ENCODE measurements around the gene EIF3K.

EIF3K gene

DNA sequence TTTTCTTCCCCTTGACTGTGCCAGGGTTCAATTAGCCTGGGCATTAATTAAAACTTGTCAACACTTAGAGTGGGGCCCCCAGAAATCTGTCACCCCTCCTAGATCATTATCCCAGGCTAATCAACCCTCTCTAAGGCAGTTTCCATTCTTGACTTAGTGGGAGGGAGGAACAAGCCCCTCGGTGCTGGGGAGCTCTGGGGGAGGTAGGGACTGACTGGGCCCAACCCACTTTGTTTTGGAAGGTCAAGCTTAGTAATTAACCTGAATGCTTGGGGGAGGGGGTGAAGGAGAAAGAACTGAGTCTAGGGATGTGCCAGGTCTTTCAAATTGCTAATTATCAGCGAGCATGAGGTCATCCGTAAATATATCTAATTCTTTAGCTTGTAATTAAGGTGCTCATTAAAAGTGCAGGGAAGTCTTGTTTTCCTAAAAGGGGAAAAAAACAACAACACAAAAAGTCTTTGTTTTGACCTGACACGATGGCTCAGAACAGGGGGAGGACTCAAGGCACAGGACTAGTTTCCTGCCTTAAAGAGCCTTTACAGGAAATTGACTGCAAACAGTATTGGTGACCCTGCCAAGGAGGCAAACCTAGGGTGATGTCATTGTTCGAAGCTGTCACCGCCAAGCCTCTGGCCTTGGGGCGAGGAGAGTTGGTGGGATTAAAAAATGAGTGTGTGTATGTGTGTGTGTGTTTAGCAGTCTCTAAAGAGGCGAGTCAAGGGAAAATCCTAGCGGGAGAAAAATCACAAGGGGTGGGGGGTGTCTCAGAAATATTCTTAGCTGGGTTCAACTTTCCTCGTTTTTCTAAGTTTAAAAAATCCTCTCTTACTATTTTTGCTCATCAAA lies 47.9 kb downstream of the EIF3K start:
- DNase-seq (ENCODE audit: low read depth): no peak

DNA sequence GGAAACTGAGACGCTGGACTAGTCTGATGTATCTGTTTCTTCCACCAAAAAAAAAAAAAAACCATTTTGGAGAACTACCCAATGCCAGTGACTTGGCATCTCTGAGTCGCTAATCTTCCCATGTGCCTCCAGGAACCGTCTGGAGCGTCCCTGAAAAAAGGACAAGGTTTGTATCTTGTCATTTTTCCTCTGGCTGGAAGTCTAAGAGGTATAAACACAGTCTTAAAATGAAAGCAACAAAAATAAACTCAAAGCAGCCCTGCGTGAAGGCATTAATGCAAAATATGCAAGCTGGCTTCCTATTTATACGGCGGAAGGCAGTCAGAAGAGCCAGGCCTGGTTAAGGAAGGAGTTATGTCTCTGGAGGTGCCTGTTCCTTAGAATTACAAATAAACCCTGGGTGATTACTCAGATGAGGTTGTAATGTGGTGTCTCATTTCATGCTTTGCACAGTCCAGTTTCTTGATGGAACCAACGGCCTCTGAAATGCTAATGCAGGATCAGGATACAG lies 48.7 kb downstream of the EIF3K start:
- no peak for DNase-seq (ENCODE audit: low read depth)

DNA sequence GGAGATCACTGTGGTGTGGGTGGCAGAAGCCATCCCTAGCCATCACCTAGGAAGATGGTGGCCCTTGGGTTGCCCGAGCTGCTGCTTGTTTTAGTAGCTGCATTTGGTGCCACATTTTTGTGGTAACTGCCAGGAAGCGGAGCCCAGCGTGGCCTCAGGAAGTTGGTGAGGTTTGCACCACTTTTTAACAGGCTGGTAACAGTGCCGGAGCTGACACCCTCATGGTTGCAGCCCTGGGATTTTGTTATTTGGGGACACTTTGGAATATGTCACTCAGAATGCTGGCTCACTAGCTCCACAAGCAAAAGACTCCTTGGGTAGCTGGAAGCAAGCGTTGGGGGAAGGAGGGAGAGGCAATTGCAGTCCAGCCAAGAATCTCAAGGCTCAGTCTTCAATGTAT lies 50.6 kb downstream of the EIF3K start:
- no peak for DNase-seq (ENCODE audit: low read depth)

DNA sequence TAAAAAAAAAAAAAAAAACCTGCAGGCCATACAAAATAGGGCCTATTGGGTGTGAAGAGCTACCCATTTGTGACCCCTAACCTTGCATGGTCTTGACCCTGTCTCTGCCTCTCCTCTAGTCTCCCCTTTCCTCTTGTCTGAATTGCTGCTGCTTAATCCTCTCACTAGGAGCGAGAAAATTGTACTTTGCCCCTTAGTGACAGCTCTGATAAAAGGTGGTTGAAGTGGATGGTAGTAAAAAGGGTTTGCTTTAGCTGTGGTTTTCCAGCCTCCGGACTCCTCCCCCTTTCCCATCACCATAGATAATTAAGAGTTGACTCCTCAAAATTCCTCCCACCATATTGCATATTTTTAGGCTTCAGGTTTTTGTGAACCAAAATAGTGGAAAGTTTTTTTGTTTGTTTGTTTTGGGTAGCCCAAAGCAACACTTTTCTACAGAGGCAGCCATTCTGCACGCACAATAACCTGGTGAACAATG lies 52.0 kb downstream of the EIF3K start:
- DNase-seq (ENCODE audit: low read depth): no peak

DNA sequence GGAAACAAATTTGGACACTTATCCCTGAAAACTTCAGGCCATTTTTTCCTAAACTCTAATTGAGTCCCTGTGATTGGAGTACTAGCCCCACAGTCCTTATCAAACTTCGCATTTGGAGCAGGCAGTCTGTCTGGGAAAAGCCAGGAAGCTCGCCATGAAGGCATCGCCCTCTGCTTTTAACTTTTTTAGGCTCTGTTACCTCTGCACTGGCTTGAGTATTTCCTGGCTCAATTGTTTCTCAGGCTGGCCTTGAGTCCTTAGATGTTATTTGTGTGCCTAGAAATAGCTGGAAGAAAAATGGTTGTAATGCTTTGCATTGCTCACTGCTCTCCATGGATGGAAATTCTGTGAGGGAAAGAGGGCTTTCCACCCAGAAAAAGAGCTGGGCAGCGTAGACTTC lies 52.7 kb downstream of the EIF3K start:
- no peak for DNase-seq (ENCODE audit: low read depth)

DNA sequence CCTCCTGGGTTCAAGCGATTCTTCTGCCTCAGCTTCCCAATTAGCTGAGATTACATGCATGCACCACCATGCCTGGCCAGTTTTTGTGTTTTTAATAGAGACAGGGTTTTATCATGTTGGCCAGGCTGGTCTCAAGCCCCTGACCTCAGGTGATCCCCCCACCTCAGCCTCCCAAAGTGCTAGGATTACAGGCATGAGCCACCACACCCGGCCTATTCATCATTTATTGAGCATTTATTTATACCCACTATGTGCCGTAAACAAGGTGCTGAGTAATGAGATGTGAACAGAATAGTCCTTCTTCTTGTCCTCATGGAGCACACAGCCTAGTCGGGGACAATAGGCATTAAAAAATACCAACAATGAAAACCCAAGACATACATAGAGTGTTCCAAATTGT lies 54.0 kb downstream of the EIF3K start:
- no peak for DNase-seq (ENCODE audit: low read depth)

DNA sequence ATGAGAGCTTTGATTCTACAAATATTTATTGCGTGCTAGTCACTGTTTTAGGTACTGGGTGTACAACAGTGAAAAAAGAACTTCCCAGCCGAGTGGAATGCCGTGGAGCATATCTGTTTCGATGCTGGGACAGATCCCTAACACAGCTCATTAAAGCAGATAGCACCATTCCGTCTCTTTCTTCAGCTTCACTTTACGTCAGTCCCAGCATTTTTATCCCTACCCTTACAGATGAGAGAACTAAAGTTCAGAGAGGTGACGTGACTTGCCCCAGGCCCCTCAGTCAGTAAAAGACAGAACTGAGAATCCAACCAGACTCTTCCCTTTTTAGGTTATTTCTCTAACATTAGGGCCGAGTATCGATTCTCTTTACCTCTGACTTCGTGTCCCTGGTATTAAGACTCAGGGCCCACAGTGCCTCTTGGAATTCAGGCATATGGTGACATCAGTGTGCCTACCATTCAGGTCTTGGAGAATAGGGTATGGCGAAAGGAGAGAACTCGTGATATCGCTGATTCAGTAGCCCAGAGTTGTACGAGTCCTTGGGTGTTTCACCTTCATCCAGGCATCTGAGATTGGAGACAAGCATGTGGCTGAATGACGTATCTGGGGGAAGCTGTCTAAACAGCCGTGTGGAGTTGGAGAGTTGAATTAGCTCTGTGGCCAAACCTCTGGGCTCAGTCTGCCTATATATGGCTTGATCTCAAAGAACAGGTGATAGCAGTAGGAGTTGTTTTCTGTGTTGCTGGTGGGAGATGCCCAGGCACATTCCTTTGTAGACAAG lies 55.6 kb downstream of the EIF3K start:
- DNase-seq (ENCODE audit: low read depth): no peak

DNA sequence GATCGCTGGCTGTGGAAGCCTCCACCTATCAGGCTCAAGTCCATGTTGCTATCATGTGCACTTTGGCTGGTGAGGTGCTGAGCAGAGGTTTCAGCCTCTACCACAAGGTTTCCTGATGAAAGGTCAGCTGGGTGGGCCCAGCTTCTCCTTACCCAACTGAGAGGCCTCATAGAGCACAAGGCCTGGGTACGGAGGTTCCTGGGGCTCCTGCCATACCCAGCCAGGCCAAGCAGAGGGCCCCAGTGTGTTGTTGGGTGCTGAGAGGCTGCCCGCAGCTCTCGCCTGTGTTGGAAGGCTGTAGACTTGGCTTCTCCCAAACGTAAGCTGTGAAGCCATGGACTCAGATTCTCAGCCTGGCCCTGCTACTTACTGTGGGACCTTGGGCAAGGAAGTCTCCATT lies 56.6 kb downstream of the EIF3K start:
- no peak for DNase-seq (ENCODE audit: low read depth)

DNA sequence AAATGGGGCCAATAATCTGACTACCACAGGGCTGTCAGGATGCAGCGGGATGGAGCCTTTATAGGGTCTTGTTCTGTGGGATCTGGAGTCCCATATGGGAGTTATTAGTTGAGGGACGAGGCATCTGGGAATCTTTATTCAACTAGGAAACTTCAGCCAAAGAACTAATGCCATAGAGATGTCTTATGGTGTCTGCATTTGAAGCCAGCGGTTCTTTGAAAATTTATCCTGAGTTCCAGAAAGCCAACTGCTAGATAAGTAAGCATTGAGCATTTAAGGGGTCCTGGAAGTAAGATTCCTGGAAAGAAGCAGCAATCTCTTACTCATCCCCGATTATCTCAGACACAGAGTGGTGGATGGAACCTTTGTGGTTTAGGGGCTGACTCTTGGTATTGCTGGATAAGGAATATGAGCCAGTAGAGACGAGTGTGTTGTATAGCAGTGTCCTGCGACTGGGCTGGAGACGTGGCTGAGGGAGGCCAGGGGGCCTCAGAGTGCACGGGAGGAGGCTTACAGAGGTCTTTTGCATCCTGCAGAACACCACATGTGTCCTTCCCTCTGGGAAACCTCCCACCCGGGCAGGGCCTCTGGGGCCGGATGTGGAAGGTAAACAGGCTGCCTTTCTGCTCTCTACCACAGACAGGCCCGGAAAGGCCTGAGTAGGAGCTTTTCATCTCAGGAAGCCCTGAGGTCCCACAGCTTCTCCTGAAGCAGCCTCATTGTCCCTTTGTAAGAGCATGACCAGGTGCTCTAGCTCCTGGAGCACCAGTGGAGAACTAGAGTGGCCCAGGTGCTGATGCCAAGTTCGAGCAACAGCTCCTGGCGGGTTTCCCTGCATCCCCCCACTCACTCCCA lies 57.3 kb downstream of the EIF3K start:
- DNase-seq (ENCODE audit: low read depth): no peak

DNA sequence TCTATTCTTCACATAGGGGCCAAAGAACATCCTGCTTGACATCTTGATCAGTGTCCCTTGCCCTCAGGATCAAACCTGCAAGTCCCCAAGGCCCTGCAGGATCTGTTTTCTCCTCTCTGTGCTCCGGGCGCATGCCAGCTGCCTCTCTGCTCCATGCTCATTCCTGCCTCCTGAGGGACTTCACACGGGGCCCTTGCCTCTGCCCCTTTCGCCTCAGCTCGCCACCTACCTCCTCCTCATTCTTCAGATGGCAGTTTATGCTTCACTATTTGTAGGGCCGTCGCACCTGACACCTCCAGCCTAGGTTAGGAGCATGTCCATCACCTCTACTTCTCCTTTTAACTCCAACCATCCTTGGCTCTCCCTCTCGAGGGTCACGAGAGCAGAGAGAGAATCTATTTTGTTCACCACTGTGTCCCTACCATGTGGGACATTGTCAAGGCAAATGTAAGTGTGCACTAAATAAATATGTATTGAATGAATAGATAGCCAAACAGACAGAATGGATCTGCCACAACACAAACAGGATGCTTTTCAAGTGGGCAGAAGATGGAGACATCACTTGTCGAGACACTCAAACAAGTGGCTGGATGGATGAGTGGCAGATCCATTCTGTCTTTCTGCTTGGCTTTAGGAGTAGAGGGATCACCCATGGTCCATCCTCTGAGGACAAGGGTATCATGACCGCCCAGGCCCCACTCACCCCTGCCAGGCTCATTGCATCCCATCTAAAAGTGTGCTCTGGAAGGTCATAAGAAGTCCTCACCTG lies 58.1 kb downstream of the EIF3K start:
- DNase-seq (ENCODE audit: low read depth): no peak

DNA sequence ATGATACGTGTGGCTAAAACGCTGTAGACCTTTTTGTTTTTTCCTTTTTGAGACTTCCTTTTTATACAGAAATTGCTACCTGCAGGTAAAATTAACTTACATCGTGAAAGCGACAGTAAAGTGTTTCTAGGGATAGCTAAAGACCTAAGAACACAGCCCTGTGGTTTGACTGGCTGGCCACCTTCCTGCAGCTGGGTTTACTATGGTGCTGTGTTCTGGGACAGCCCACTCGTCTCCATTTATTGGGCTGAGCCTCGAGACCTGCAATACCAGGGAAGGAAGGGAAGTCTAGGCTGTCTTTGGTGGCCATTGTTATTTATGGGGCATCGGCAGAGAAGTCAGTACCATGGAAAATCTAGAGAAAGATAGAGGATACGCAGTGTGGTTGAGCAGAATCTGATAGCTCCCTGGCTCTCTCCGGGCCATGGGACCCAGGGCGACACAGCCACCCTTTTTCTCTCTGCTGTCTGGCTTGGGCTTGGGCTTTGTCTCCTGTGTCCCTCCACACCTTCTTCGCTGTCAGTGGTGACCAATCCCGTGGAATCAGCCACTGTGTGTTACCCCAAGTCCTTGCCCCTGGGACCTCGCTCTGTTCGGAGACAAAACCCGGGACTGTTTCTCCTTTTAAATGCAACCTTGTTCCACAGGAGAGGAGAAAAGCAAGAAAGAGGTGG lies 59.4 kb downstream of the EIF3K start:
- DNase-seq (ENCODE audit: low read depth): no peak

DNA sequence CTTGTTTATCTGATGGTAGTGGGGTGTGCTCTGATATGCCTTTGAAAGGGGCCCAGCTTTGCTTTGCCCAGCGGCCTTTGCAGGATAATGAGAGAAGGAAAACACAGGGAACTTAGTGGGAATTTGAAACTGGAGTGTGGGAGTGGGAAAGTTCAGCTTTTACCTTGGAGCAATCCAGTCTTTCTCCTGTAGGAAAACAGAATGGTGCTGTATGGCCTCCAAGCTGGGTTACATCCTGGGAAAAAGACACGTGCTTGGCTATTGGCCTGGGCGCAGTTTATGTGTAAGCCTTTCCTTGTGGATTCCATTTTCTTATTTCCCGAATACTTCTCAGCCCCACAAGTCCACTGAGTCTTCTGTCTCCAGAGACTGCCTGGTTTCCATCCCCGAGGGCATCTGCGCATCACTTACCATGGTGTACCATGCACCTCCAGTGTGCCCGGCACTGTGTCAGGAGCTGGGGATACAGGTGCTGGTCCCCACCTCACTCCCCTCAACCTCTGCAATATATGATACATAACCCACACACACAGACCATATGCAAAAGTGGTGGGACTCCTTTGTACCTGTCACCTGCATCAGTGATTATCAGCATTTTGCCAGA lies 60.0 kb downstream of the EIF3K start:
- DNase-seq (ENCODE audit: low read depth): no peak

DNA sequence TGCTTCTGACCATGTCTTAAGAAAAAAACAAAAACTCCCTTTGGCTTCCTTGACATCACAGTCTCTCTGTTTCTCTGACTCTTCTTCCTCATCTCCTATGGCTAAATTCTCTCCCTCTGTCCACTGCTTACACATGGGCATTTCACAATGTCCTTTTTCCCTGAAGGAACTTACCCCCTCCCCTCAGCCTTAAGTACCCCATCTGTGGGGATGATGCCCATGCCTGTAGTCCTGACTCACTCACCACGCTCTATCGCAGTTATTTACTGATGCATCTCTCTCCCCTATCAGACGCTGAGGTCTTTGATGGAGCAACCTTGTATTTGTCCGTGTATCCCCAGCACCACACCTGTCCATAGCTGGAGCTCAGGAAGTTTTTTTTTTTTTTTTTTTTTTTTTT lies 60.9 kb downstream of the EIF3K start:
- DNase-seq (ENCODE audit: low read depth): no peak

DNA sequence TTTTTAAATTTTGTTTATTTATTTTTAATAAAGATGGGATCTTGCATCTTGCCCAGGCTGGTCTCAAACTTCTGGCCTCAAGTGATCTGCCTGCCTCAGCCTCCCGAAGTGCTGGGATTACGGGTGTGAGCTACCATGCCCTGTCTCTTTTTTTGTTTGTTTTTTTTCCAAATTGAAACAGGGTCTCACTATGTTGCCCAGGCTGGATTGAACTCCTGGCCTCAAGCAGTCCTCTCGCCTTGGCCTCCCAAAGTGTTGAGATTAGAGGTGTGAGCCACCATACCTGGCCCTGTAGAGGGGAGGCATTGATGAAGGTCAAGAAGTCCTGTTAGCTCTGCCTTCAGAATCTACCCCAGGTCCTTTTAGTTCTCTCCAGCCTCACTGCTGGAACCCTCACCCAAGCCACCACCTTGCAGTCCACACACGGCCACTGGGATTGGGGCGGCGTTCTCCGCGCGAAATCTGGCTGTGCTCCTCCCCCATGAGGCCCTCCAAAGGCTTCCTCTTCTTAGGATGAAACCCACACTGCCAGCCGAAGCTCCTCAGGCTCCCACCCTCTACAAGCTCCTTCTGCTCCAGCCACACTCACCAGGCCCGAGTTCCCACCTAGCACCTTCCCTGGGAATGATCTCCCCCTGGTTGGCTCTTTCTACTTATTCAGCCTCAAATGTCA lies 63.3 kb downstream of the EIF3K start:
- DNase-seq (ENCODE audit: low read depth): no peak

DNA sequence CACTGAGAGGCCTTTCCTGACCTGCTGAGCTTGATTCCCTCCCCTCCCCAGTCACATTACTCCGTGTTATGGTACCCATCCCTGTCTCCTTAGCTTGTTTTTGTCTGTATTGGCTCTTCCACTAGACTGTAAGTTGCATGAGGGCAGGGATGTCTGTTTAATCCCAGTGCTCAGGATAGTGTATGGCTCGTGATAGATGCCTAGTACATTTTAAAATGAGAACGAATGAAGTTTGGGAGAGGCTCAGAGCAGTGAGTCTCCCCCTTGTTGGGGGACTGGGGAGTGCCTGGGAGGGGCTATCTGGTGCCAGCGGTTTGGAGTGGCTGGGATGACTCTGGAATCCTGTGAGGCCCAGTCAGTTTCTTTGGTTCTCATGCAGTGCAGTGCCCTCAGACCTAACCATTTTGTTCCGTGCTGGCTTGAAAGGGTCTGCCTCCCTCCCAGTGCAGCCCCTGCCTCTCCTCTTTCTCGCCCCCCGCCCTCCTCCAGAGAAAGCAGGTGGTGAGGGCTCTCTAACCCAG lies 63.9 kb downstream of the EIF3K start:
- DNase-seq (ENCODE audit: low read depth): no peak

DNA sequence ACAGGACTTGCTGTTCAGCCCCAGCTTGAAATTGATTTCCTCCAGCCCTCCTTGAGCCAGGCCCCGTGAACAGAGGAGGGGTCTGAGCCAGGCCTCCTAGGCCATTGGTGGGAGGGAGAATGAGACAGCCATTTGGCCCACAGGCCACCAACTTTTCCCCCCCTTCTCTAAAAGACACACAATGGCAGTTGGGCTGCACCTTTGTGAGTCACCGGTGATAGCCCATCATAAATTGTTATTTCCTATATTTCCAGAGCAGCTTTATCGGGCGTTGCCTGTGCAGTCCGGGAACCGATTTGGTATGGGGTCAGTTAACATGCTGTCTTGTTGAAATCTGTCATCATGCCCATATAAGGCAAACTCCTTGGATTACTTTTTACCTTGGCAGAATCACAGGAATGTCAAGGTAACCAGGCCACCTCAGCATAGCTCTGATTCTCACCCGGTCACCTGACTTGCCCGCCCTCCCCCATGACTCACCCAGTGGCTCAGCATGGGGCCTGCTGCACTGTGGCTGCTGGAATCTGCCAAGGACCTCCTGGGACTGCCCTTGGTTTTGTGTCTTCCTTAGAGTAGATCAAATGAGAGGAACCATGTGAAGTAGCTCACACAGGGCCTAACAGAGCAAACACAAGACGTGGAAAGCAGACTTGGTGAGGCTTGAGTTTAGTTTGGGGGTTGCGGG lies 64.5 kb downstream of the EIF3K start:
- peak; percentile 41 for DNase-seq (ENCODE audit: low read depth)

DNA sequence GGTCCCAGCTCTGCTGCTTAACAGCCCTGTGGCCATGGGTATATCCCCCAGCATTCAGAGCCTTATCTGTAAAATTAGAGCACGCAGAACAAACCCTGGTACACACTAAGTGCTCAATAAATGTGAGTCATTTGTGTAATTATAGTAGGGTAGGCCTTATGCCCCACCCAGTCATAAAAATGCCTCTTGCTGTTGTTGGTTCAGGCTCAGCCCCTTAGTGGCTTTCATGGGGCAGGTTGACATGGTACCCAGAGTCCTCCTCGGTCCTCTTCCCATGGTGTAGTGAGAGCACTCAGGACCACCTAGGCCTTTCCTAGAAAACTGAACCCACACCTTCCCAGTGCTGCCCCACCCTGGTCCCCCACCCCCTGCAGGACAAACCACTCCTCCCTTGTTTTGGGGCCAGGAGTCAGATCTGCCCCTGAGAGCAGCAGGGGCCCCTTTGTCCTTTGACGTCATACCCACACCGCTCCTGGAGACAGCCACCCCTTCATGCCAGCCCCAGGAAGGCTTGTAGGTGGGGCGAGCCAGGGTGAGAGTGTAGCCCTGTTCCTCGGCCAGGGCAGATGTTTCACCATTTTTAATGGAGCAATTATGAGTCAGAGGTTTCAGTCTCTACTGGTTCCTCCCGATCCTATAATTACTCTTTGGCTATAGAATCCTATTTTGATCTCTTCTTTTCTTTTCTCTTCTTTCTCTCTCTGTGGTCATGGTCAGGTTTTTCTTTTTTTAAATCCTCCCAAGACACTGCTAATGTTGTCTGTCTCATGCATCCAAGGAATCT lies 65.3 kb downstream of the EIF3K start:
- no peak for DNase-seq (ENCODE audit: low read depth)
